GM20000 (cell line): ENCODE results near the gene HOXA9.

ENCODE experiments used
- DNase-seq: peaks from one replicate; pipeline ENCODE4 v3.0.0; 2012; ENCODE audit warnings: low spot score
- TF ChIP-seq, protein P1 (sequence below): IDR thresholded peaks from 2 replicates; pipeline ENCODE4 v1.5.1; 2012; ENCODE audit warnings: mild to moderate bottlenecking, control low read depth; ENCODE audit errors: extremely low read depth, missing control alignments

HOXA9 gene

DNA sequence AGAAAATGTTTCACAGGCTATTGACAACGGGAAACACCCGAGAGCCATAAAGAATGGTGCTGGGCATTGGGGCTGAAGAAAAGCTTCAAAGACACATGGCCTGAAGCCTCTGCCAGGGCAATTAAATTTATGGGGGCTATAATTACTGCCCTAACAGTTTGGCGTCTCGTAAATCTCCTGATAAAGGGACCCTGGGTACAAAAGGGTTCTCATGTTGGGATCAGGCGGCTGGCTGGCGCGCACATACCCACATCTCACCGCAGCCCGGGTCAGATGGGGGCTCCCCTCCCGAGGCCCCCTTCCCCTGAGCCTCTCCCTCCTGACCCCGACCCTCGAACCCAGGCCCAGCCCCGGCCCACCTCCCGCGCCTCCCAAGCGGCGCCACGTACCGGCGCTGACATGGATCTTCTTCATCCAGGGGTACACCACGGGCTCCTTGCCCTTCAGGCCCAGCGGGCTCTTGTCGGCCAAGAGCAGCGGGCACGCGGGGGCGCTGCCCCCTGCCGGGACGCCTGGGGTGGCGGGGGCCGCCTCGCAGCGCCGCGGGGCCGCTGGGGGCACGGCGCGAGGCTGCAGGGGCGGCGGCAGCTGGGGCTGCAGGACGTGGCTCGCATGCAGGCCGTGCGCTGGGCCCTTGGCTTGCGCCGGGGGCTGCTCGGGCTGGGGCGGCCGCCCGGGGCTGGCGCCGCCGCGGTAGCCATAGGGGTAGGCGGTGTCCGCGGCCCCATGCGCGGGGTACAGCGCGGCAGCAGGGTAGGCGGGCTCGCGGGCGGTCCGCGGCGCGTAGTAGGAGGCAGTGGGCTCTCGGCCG, 35.4 kb downstream of the HOXA9 start:
- DNase-seq: no peak
- TF ChIP-seq, protein P1, sequence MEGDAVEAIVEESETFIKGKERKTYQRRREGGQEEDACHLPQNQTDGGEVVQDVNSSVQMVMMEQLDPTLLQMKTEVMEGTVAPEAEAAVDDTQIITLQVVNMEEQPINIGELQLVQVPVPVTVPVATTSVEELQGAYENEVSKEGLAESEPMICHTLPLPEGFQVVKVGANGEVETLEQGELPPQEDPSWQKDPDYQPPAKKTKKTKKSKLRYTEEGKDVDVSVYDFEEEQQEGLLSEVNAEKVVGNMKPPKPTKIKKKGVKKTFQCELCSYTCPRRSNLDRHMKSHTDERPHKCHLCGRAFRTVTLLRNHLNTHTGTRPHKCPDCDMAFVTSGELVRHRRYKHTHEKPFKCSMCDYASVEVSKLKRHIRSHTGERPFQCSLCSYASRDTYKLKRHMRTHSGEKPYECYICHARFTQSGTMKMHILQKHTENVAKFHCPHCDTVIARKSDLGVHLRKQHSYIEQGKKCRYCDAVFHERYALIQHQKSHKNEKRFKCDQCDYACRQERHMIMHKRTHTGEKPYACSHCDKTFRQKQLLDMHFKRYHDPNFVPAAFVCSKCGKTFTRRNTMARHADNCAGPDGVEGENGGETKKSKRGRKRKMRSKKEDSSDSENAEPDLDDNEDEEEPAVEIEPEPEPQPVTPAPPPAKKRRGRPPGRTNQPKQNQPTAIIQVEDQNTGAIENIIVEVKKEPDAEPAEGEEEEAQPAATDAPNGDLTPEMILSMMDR: no peak

DNA sequence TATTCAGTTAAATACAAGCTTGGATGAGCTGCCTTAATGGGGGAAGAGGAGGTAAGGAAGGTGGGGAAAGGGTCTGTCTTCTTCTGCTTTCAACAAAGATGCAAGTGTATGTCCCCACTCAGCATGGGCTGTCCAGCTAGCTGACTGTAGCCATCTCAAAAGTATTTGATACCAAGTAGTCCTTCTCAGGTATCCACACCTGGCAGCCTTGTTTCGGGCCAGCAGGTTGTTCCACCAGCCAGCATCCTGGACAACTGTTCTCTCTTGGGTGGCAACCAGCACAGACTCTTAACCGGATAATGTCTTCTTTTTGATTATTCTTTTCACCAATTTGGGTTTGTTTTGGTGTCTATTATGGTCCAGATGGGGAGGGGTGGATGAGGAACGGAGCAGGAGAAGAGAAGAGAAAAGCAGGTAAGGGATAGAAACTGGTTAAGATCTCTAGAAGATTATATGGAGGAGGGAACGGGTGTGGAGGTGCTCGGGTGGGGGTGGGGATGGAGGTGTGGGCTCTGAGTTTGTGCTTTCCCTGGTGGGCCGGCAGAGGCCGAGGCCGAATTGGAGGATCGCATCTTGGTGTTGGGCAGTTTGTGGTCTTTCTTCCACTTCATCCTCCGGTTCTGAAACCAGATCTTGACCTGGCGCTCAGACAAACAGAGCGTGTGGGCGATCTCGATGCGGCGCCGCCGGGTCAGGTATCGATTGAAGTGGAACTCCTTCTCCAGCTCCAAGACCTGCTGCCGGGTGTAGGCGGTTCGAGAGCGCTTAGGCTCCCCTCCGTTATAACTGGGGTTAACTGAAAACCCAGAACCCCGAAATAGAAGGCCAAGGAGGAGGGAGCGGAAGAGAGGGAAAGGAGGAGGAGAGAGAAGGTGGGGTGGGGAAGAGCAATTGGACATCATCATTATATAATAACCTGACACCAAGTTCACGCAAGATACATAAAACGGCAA, 36.3 kb downstream of the HOXA9 start:
- TF ChIP-seq, protein P1: no peak
- no peak for DNase-seq

DNA sequence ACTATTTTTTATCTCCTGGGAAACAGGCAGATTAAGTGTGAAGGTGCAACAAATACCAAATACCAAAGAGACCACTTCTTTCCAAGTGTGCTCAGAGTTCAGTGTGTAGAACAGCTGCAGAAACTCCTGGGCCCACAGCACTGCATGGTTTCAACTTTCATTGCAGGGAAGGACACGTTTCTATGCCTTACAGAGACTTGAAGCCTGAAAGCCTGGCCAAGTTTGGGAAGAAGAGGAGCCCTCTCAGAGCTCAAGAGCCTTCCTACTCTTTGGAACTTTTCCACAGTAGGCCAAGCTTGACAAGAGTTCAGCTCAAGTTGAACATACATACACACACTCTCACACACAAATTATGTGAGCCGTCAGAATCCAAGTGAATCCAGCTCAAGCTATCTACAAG, 37.3 kb downstream of the HOXA9 start:
- TF ChIP-seq, protein P1: no peak
- DNase-seq: no peak

DNA sequence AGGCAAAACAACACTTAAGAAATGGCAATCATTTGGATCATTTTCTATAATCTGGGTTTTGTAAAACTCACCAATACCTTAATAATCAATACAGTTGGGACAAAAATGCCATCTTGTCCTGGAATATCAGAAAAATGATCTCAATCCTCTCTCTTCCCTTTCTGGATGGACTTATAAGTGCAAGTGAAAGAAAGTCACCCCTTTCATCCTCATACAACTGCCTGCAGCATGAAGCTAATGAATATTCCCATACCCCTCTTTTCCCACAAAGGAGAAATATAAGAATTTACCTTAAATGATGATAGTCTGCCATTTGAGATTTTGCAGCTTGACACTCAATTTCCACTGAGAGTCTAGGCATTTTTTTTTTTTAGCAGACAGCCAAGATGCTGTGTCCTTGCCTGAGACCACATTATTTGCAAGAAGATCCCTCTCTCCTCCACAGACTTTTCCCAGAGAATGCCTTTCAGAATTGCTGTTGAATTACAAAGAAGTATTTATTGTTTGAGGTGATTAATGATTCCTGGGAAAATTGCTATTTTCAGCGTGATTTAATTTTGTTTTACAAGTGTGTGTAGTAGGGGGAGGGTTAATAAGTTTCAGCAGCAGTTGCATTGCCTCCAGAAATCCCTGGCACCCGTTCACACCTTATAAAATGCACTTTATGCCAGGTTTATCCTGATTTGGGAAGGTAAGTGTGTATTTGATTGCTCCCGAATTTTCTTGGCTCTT, 38.6 kb downstream of the HOXA9 start:
- DNase-seq: no peak
- TF ChIP-seq, protein P1: no peak

DNA sequence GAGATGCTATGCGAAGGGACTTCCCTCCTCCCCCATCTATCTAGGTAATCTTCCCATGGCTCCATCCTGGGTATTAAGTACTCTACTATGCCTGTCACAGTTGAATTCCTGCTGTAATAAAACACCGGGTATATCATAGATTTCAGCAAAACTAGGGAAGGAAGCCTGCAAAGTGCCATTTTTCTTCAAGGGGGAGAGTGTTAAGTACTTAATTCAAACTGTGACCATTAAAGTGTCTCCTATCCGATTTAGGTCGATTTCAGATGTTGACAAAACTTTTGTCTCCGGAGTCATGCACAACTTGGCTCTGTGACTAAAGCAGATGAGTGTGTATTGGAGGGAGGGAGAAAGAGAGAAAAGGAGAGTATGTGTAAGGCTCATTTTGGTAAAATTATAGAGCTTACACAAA, 39.3 kb downstream of the HOXA9 start:
- TF ChIP-seq, protein P1: no peak
- no peak for DNase-seq

DNA sequence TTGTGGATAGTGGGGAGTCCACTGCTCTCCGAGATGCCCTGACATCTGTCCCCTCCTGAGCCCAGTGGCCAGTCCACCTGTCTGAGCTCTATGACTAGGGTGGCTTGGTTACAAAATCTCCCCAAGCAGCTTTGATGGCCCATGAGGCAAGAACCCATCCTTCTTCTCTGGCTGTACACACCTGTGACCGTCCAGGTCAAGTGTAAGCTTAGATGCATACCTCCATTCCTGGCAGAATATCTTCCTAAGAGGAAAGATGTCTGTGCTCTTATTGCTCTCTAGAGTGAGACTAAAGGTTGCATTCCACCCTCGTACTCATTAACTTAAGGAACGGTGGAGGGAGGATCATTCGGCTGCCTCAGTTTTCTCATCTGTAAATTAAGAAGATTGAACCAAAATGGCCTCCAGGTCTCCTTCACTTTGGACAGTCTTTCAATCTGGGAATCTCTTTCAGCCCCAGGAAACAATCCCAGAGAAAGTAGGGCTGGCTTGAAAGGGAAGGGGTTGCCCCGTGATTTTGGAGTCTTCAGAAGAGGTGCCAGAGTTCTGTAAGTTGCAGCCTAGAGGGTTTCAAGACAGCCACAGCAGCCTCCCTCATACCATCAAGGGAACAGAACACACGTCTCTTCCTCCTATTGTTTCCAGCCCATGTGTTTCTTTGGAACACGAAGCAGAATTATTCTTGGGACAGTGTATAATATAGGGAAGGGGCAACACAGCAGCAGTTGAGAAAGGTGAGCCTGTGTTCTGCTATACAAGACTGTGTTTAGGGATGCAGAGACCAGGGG, 40.2 kb downstream of the HOXA9 start:
- no peak for DNase-seq
- TF ChIP-seq, protein P1: no peak
